GM12891 (cell line): ENCODE data around the gene ATG7.

Source experiments
- DNase-seq: peaks from one replicate; pipeline ENCODE4 v3.0.0; 2011; ENCODE audit warnings: low spot score; ENCODE audit not compliant: insufficient read length
- FAIRE-seq: peaks from 2 replicates; lab custom pipeline; 2011; peaks lifted over from hg19 to GRCh38; lab: Jason Lieb, UNC
- PAX5 ChIP-seq: IDR thresholded peaks from 2 replicates; pipeline ENCODE4 v1.6.1; 2011; ENCODE audit warnings: low read length, moderate library complexity, mild to moderate bottlenecking; ENCODE audit not compliant: insufficient read depth, severe bottlenecking
- POLR2A ChIP-seq: IDR thresholded peaks from 2 replicates; pipeline ENCODE4 v1.6.1; 2011; ENCODE audit warnings: low read depth, low read length, control low read depth
- POLR2AphosphoS5 ChIP-seq: IDR thresholded peaks from 2 replicates; pipeline ENCODE4 v1.6.1; 2011; ENCODE audit warnings: low read depth, low read length, control low read depth
- POU2F2 ChIP-seq: IDR thresholded peaks from 2 replicates; pipeline ENCODE4 v1.6.1; 2011; ENCODE audit warnings: low read depth, mild to moderate bottlenecking, control low read depth, low read length, moderate library complexity
- SPI1 ChIP-seq: IDR thresholded peaks from 2 replicates; pipeline ENCODE4 v1.6.1; 2011; ENCODE audit warnings: low read depth, low read length, control low read depth
- TAF1 ChIP-seq: IDR thresholded peaks from 2 replicates; pipeline ENCODE4 v1.6.1; 2011; ENCODE audit warnings: low read depth, low read length, control low read depth

The ATG7 gene

GRCh38 chr3:11310258-11310657 lies 38.1 kb downstream of the ATG7 start:
- TF ChIP-seq PAX5 (no peak), POLR2A (no peak), POLR2AphosphoS5 (no peak), SPI1 (no peak), TAF1 (no peak), POU2F2 (no peak)
- DNase-seq (no peak), FAIRE-seq (no peak)

GRCh38 chr3:11312166-11312565 lies 40.0 kb downstream of the ATG7 start:
- FAIRE-seq (no peak), DNase-seq (no peak)
- TF ChIP-seq PAX5 (no peak), TAF1 (no peak), POLR2A (no peak), SPI1 (no peak)

- TF ChIP-seq SPI1, result no peak
- no peak for TF ChIP-seq POU2F2
- TF ChIP-seq POLR2A, result no peak
- TF ChIP-seq TAF1, result no peak
- TF ChIP-seq POLR2AphosphoS5, result no peak
- TF ChIP-seq PAX5, result no peak
- DNase-seq (no peak), FAIRE-seq (no peak)
Measured at GRCh38 chr3:11317300-11317699, 45.1 kb downstream of the ATG7 start.

GRCh38 chr3:11322931-11323330 lies 50.7 kb downstream of the ATG7 start:
- no peak for DNase-seq
- no peak for FAIRE-seq
- TF ChIP-seq POLR2AphosphoS5, result no peak
- no peak for TF ChIP-seq PAX5
- TF ChIP-seq POLR2A, result no peak
- TF ChIP-seq POU2F2, result no peak
- no peak for TF ChIP-seq SPI1
- TF ChIP-seq TAF1, result no peak

GRCh38 chr3:11323813-11324212 lies 51.6 kb downstream of the ATG7 start:
- DNase-seq (no peak), FAIRE-seq (no peak)
- no peak for TF ChIP-seq TAF1
- no peak for TF ChIP-seq PAX5
- TF ChIP-seq POLR2A, result no peak
- TF ChIP-seq SPI1, result no peak
- no peak for TF ChIP-seq POU2F2
- no peak for TF ChIP-seq POLR2AphosphoS5

GRCh38 chr3:11327619-11328018 lies 55.4 kb downstream of the ATG7 start:
- DNase-seq (no peak), FAIRE-seq (no peak)

GRCh38 chr3:11328196-11328945 lies 56.2 kb downstream of the ATG7 start:
- FAIRE-seq, result no peak
- DNase-seq, result no peak

More at GRCh38 chr3:11327619-11328018, 55.4 kb downstream of the ATG7 start:
- TF ChIP-seq PAX5 (no peak), SPI1 (no peak), TAF1 (no peak), POLR2AphosphoS5 (no peak), POU2F2 (no peak), POLR2A (no peak)

GRCh38 chr3:11329777-11330176 lies 57.6 kb downstream of the ATG7 start:
- no peak for TF ChIP-seq POLR2AphosphoS5
- no peak for TF ChIP-seq POLR2A
- no peak for TF ChIP-seq TAF1
- no peak for FAIRE-seq
- no peak for DNase-seq

More at GRCh38 chr3:11328196-11328945, 56.2 kb downstream of the ATG7 start:
- no peak for TF ChIP-seq POU2F2
- no peak for TF ChIP-seq POLR2A
- TF ChIP-seq TAF1, result no peak
- no peak for TF ChIP-seq POLR2AphosphoS5

GRCh38 chr3:11331101-11331500 lies 58.9 kb downstream of the ATG7 start:
- no peak for FAIRE-seq
- no peak for TF ChIP-seq POLR2AphosphoS5
- DNase-seq, result no peak

GRCh38 chr3:11335056-11335608 lies 62.9 kb downstream of the ATG7 start:
- peak; percentile 59 for FAIRE-seq

More at GRCh38 chr3:11335056-11335608, 62.9 kb downstream of the ATG7 start:
- no peak for TF ChIP-seq POLR2AphosphoS5
- TF ChIP-seq POU2F2, result no peak
- TF ChIP-seq SPI1, result no peak
- TF ChIP-seq TAF1, result no peak
- peak; percentile 10 for DNase-seq
